SW 1271 (cell line): ENCODE measurements around the gene FAM180B.
A peak's percentile ranks its signal among the peaks of the same experiment; 100 is the strongest.
"Not testable (repeated sequence)": the region's sequence is repeated elsewhere in the genome, so short reads cannot be mapped to it uniquely, and the experiment has no call there.

Experiments
- DNase-seq, 2 experiments: peaks; one replicate each; lab custom pipeline; 2025; lab: John Stamatoyannopoulos, UW

The FAM180B gene

GRCh38 chr11:47595029-47595428 is 8.6 kb downstream of the FAM180B start:
- no peak for DNase-seq

- DNase-seq = no peak
Measured at GRCh38 chr11:47595967-47596366, 9.5 kb downstream of the FAM180B start.

GRCh38 chr11:47599902-47600301 is 13.4 kb downstream of the FAM180B start:
- no peak for DNase-seq

GRCh38 chr11:47603295-47603694 is 16.8 kb downstream of the FAM180B start:
- DNase-seq = no peak

- no peak for DNase-seq
Measured at GRCh38 chr11:47605921-47606320, 19.4 kb downstream of the FAM180B start.

- no peak for DNase-seq
Measured at GRCh38 chr11:47606731-47607130, 20.3 kb downstream of the FAM180B start.

GRCh38 chr11:47607380-47607779 is 20.9 kb downstream of the FAM180B start:
- no peak for DNase-seq

GRCh38 chr11:47609675-47610074 is 23.2 kb downstream of the FAM180B start:
- no peak for DNase-seq

GRCh38 chr11:47611348-47611794 is 24.9 kb downstream of the FAM180B start:
- DNase-seq = no peak

- DNase-seq = no peak
Measured at GRCh38 chr11:47615249-47615648, 28.8 kb downstream of the FAM180B start.

- DNase-seq = peak in 1 of 2 experiments; percentile 45
Measured at GRCh38 chr11:47616726-47617416, 30.4 kb downstream of the FAM180B start.

- no peak for DNase-seq
Measured at GRCh38 chr11:47617417-47617809, 30.9 kb downstream of the FAM180B start.

- DNase-seq = no peak
Measured at GRCh38 chr11:47620836-47621378, 34.4 kb downstream of the FAM180B start.

- no peak for DNase-seq
Measured at GRCh38 chr11:47626234-47626633, 39.8 kb downstream of the FAM180B start.

- DNase-seq = no peak
Measured at GRCh38 chr11:47628026-47628425, 41.5 kb downstream of the FAM180B start.

- DNase-seq = no peak
Measured at GRCh38 chr11:47631473-47631872, 45.0 kb downstream of the FAM180B start.

- DNase-seq = not testable (repeated sequence)
Measured at GRCh38 chr11:47636331-47636730, 49.9 kb downstream of the FAM180B start.
